Measurements from ENCODE around the gene NRG3.

The NRG3 gene

DNA sequence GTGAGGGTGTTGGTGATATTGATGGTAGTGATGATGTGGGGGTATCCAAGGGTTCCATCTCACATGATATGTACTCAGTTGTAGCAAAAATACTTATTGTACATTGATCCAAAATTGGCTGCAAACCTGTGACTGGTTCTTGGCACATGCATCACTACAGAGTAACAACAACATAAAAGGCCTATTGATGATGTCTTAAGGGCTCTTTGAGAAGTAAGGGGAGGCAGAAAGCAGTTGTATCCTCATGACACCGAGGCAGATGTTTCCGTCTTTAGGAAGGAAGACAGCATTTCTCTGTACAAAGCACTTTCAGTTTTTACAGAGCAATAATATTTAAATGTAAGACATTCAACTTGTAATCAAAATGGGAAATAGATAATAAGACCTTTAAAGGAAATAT lies 34.5 kb downstream of the NRG3 start:
- DNase-seq (ENCODE audit: low read depth in 1 of 2, low spot score in 1 of 2) = no peak
- H3K4me3 ChIP-seq (replicated peaks; ENCODE audit: insufficient read depth, low read length) = no peak overlapping the region
- TF ChIP-seq SPI1 (IDR thresholded peaks at IDR 0.05; ENCODE audit: borderline replicate concordance, low read depth) (no peak), POLR2AphosphoS5 (IDR thresholded peaks at IDR 0.05; ENCODE audit: low read depth) (no peak), GABPA (IDR thresholded peaks at IDR 0.05; ENCODE audit: low read depth) (no peak)
- TF ChIP-seq, protein P1, sequence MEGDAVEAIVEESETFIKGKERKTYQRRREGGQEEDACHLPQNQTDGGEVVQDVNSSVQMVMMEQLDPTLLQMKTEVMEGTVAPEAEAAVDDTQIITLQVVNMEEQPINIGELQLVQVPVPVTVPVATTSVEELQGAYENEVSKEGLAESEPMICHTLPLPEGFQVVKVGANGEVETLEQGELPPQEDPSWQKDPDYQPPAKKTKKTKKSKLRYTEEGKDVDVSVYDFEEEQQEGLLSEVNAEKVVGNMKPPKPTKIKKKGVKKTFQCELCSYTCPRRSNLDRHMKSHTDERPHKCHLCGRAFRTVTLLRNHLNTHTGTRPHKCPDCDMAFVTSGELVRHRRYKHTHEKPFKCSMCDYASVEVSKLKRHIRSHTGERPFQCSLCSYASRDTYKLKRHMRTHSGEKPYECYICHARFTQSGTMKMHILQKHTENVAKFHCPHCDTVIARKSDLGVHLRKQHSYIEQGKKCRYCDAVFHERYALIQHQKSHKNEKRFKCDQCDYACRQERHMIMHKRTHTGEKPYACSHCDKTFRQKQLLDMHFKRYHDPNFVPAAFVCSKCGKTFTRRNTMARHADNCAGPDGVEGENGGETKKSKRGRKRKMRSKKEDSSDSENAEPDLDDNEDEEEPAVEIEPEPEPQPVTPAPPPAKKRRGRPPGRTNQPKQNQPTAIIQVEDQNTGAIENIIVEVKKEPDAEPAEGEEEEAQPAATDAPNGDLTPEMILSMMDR (IDR thresholded peaks at IDR 0.05; ENCODE audit: insufficient read depth, low read length) = no peak
- TF ChIP-seq, protein P2, sequence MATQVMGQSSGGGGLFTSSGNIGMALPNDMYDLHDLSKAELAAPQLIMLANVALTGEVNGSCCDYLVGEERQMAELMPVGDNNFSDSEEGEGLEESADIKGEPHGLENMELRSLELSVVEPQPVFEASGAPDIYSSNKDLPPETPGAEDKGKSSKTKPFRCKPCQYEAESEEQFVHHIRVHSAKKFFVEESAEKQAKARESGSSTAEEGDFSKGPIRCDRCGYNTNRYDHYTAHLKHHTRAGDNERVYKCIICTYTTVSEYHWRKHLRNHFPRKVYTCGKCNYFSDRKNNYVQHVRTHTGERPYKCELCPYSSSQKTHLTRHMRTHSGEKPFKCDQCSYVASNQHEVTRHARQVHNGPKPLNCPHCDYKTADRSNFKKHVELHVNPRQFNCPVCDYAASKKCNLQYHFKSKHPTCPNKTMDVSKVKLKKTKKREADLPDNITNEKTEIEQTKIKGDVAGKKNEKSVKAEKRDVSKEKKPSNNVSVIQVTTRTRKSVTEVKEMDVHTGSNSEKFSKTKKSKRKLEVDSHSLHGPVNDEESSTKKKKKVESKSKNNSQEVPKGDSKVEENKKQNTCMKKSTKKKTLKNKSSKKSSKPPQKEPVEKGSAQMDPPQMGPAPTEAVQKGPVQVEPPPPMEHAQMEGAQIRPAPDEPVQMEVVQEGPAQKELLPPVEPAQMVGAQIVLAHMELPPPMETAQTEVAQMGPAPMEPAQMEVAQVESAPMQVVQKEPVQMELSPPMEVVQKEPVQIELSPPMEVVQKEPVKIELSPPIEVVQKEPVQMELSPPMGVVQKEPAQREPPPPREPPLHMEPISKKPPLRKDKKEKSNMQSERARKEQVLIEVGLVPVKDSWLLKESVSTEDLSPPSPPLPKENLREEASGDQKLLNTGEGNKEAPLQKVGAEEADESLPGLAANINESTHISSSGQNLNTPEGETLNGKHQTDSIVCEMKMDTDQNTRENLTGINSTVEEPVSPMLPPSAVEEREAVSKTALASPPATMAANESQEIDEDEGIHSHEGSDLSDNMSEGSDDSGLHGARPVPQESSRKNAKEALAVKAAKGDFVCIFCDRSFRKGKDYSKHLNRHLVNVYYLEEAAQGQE (IDR thresholded peaks at IDR 0.05; ENCODE audit: insufficient replicate concordance, low read depth) = no peak
- H3K27ac ChIP-seq (replicated peaks) = no peak overlapping the region
- H3K27me3 ChIP-seq (ENCODE audit: insufficient read depth, poor library complexity, severe bottlenecking) = no peaks in the 10 kb centered on the region

DNA sequence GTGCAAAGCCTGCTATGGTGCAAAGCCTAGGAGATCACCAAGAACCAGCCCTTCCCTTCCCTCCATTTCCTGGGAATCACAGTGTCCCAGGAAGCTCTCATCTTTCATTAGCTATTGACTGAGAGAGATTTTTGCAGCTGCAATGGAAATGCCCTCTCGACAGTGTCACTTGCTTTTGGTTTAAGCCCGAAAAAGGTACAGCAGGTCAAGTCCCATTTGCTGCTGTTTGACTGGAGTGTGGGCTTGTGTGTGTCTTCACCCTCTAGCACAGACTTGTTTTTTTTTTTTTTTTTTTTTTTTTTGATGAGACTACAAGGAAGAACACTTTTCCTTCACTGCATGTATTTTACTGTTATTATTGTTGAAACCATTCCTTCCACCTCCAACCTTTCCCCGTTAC lies 36.3 kb downstream of the NRG3 start:
- TF ChIP-seq, protein P1 (IDR thresholded peaks at IDR 0.05; ENCODE audit: insufficient read depth, low read length) = no peak
- TF ChIP-seq POLR2AphosphoS5 (IDR thresholded peaks at IDR 0.05; ENCODE audit: low read depth) = no peak
- TF ChIP-seq GABPA (IDR thresholded peaks at IDR 0.05; ENCODE audit: low read depth) = no peak
- no peak for TF ChIP-seq SPI1 (IDR thresholded peaks at IDR 0.05; ENCODE audit: borderline replicate concordance, low read depth)
- TF ChIP-seq, protein P2 (IDR thresholded peaks at IDR 0.05; ENCODE audit: insufficient replicate concordance, low read depth) = no peak
- no peak for DNase-seq (ENCODE audit: low read depth in 1 of 2, low spot score in 1 of 2)
- Histone ChIP-seq H3K27me3 (ENCODE audit: insufficient read depth, poor library complexity, severe bottlenecking) (no peaks in the 10 kb centered on the region), H3K4me3 (replicated peaks; ENCODE audit: insufficient read depth, low read length) (no peak overlapping the region), H3K27ac (replicated peaks) (no peak overlapping the region)

DNA sequence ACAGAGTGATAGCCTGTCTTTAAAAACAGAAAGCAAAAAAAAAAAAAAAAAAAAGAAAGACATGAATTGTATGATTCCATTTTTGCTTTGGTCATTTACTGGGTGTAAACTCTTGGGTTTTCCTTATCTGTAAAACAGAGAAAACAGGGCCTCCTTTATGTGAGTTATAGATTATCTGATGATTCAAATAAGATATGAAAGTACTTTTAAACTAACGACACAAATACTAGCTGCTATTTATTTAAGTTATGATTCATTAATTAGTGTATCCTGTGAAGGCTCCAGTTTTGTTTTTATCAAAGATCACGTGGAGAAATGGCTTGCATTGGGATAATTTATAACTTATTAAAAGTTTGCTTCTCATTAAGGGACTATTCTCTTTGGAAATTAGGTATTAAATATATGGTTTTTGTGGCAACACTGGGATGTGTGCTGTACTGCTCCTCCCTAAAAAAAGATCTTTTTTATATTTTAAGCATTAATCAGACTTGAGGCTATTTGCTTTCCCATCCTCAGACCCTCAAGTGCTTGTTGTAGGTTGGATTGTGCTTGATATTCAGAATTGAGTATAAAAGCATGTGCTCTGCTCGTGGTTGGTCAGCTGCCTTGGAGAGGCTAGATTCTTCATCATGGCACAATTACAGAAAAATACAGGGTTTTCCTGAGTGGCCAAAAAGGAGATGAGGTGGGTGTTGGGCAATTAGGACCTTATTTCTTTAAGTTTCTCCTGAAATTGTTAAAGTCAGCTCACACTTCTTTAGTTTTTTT lies 39.9 kb downstream of the NRG3 start:
- DNase-seq (ENCODE audit: low read depth in 1 of 2, low spot score in 1 of 2) = no peak
- Histone ChIP-seq H3K4me3 (replicated peaks; ENCODE audit: insufficient read depth, low read length) (no peak overlapping the region), H3K27me3 (ENCODE audit: insufficient read depth, poor library complexity, severe bottlenecking) (no peaks in the 10 kb centered on the region), H3K27ac (replicated peaks) (no peak overlapping the region)
- TF ChIP-seq SPI1 (IDR thresholded peaks at IDR 0.05; ENCODE audit: borderline replicate concordance, low read depth) (no peak), POLR2AphosphoS5 (IDR thresholded peaks at IDR 0.05; ENCODE audit: low read depth) (no peak), GABPA (IDR thresholded peaks at IDR 0.05; ENCODE audit: low read depth) (no peak)
- TF ChIP-seq, protein P1 (IDR thresholded peaks at IDR 0.05; ENCODE audit: insufficient read depth, low read length) = no peak
- TF ChIP-seq, protein P2 (IDR thresholded peaks at IDR 0.05; ENCODE audit: insufficient replicate concordance, low read depth) = no peak
